T47D (cell line): ENCODE results near the gene FNTB.

Experiments used
- DNase-seq, 2 experiments: peaks; one replicate each; pipeline versions ENCODE4 v3.0.0 to v3.0.0-alpha.2; 2011 to 2012; ENCODE audit warnings: low read depth in 1 of 2, low spot score in 1 of 2
- JUND ChIP-seq: IDR thresholded peaks from 2 replicates; pipeline ENCODE4 v1.6.1; 2012; ENCODE audit warnings: low read depth
- in situ Hi-C: cut with HindIII; loops from 2 replicates; pipeline ENCODE4 v1.10.0; 2016; ENCODE audit warnings: low sequenced_read_pairs, low pct_unique_long_range_greater_than_20kb

FNTB gene

GRCh38 chr14:65062096-65063075 lies 75.7 kb downstream of the FNTB start:
- no peak for TF ChIP-seq JUND
- in situ Hi-C loops, result no loop called here
- DNase-seq, result no peak

GRCh38 chr14:65065719-65066118 lies 79.0 kb downstream of the FNTB start:
- in situ Hi-C loops, result no loop called here
- TF ChIP-seq JUND, result no peak

GRCh38 chr14:65069874-65070413 lies 83.2 kb downstream of the FNTB start:
- TF ChIP-seq JUND, result no peak
- in situ Hi-C loops, result no loop called here
- DNase-seq, result no peak

More at GRCh38 chr14:65065719-65066118, 79.0 kb downstream of the FNTB start:
- peak in 1 of 2 experiments; percentile 47 for DNase-seq

GRCh38 chr14:65070471-65070976 lies 83.8 kb downstream of the FNTB start:
- peak in 1 of 2 experiments; percentile 59 for DNase-seq
- in situ Hi-C loops, result no loop called here
- no peak for TF ChIP-seq JUND

GRCh38 chr14:65071544-65071943 lies 84.8 kb downstream of the FNTB start:
- in situ Hi-C loops, result no loop called here
- DNase-seq, result no peak
- TF ChIP-seq JUND, result no peak

- TF ChIP-seq JUND, result no peak
- DNase-seq, result no peak
- in situ Hi-C loops, result no loop called here
Measured at GRCh38 chr14:65072256-65072655, 85.6 kb downstream of the FNTB start.

- DNase-seq, result no peak
- in situ Hi-C loops, result no loop called here
Measured at GRCh38 chr14:65072937-65073336, 86.2 kb downstream of the FNTB start.

GRCh38 chr14:65073605-65074201 lies 87.0 kb downstream of the FNTB start:
- no peak for TF ChIP-seq JUND
- DNase-seq, result peak in 1 of 2 experiments; percentile 30
- in situ Hi-C loops, result no loop called here

More at GRCh38 chr14:65072937-65073336, 86.2 kb downstream of the FNTB start:
- no peak for TF ChIP-seq JUND

- in situ Hi-C loops, result no loop called here
- no peak for DNase-seq
- no peak for TF ChIP-seq JUND
Measured at GRCh38 chr14:65074449-65075150, 87.9 kb downstream of the FNTB start.

- no peak for TF ChIP-seq JUND
- DNase-seq, result no peak
- in situ Hi-C loops, result no loop called here
Measured at GRCh38 chr14:65075628-65076325, 89.1 kb downstream of the FNTB start.

GRCh38 chr14:65077318-65077717 lies 90.6 kb downstream of the FNTB start:
- no peak for TF ChIP-seq JUND
- in situ Hi-C loops, result no loop called here
- no peak for DNase-seq

- no peak for DNase-seq
- no peak for TF ChIP-seq JUND
- in situ Hi-C loops, result no loop called here
Measured at GRCh38 chr14:65079201-65079600, 92.5 kb downstream of the FNTB start.
